Endothelial cell of umbilical vein (primary cell): ENCODE data around the gene EPB41L1.

Source experiments
- CTCF ChIP-seq, 2 donors: IDR thresholded peaks; 1 replicate in 1 of 2; 2 replicates in 1 of 2; pipeline ENCODE4 v1.5.1; 2011; ENCODE audit warnings: low read length in 2 of 2, mild to moderate bottlenecking in 2 of 2, moderate library complexity in 2 of 2, control low read depth in 1 of 2, inconsistent platforms in 1 of 2, low read depth in 1 of 2; ENCODE audit not compliant: insufficient read depth in 1 of 2; ENCODE audit errors: extremely low read depth in 1 of 2
- POLR2A ChIP-seq: IDR thresholded peaks from 2 replicates; pipeline ENCODE4 v1.6.1; 2012; ENCODE audit warnings: low read depth, mild to moderate bottlenecking, control low read depth, low read length
- POLR2AphosphoS5 ChIP-seq: IDR thresholded peaks from 2 replicates; pipeline ENCODE4 v1.6.1; 2012; ENCODE audit warnings: low read depth, mild to moderate bottlenecking, control low read depth, low read length, moderate library complexity; ENCODE audit not compliant: insufficient read depth

- TF ChIP-seq POLR2A: no peak
- TF ChIP-seq CTCF (IDR thresholded peaks at IDR 0.05; ENCODE audit: extremely low read depth in 1 of 2, insufficient read depth in 1 of 2, low read depth in 1 of 2, low read length in 2 of 2): no peak
- no peak for TF ChIP-seq POLR2AphosphoS5
These were observed 100.9 kb downstream of the EPB41L1 start for GRCh38 chr20:36255445-36255844.
